Measurements from ENCODE around the gene DNAJB9.

GRCh38 chr7:108580298-108580697 lies 10.6 kb downstream of the DNAJB9 start:
- TF ChIP-seq CTCF (IDR thresholded peaks at IDR 0.05) (no peak), POLR2A (IDR thresholded peaks at IDR 0.05) (no peak)
